GM23248 (cell line): ENCODE results near the gene C3orf62. TPM values are rescaled to one million over a fixed set of nuclear protein-coding genes. Genes with fewer than 3 reads are reported as not detected.

ENCODE experiments used
- DNase-seq: peaks from one replicate; pipeline ENCODE4 v3.0.0-alpha.2; 2015
- H2AFZ ChIP-seq: fragments of 200-600 bp; sonication (generic); 2 replicates; pipeline ENCODE4 v1.6.1; 2016; ENCODE audit warnings: antibody characterized with exemption
- H3F3A ChIP-seq: fragments of 200-600 bp; sonication (generic); 2 replicates; pipeline ENCODE4 v1.6.1; 2016; ENCODE audit warnings: mild to moderate bottlenecking, antibody characterized with exemption, mixed run types; ENCODE audit not compliant: insufficient read depth
- H3K27ac ChIP-seq: fragments of 200-600 bp; sonication (generic); 2 replicates; pipeline ENCODE4 v1.5.1; 2016; ENCODE audit warnings: mild to moderate bottlenecking
- H3K27me3 ChIP-seq: fragments of 200-600 bp; sonication (generic); replicated peaks from 2 replicates; pipeline ENCODE4 v1.6.1; 2016; ENCODE audit warnings: mild to moderate bottlenecking; ENCODE audit not compliant: insufficient read depth
- H3K36me3 ChIP-seq: fragments of 200-600 bp; sonication (generic); 2 replicates; pipeline ENCODE4 v1.6.1; 2016; ENCODE audit warnings: low read depth, mild to moderate bottlenecking
- H3K4me1 ChIP-seq: fragments of 200-600 bp; sonication (generic); 2 replicates; pipeline ENCODE4 v1.6.1; 2016; ENCODE audit warnings: mild to moderate bottlenecking; ENCODE audit not compliant: insufficient read depth
- H3K4me2 ChIP-seq: fragments of 200-600 bp; sonication (generic); one replicate; pipeline ENCODE4 v1.6.1; 2016; ENCODE audit warnings: mild to moderate bottlenecking; ENCODE audit not compliant: unreplicated experiment
- H3K4me3 ChIP-seq: fragments of 200-600 bp; sonication (generic); 2 replicates; pipeline ENCODE4 v1.5.1; 2016; ENCODE audit warnings: mild to moderate bottlenecking
- H3K79me2 ChIP-seq: fragments of 200-600 bp; sonication (generic); 2 replicates; pipeline ENCODE4 v1.6.1; 2016; ENCODE audit warnings: mild to moderate bottlenecking; ENCODE audit not compliant: insufficient read depth
- H3K9ac ChIP-seq: fragments of 200-600 bp; sonication (generic); 2 replicates; pipeline ENCODE4 v1.6.1; 2016; ENCODE audit warnings: mild to moderate bottlenecking
- H3K9me2 ChIP-seq: fragments of 200-600 bp; sonication (generic); 2 replicates; pipeline ENCODE4 v1.6.1; 2016; ENCODE audit warnings: mixed run types, mild to moderate bottlenecking, moderate library complexity; ENCODE audit not compliant: insufficient read depth
- H3K9me3 ChIP-seq: fragments of 200-600 bp; sonication (generic); one replicate; pipeline ENCODE4 v1.6.1; 2017; ENCODE audit warnings: low read depth
- H4K20me1 ChIP-seq: fragments of 200-600 bp; sonication (generic); 2 replicates; pipeline ENCODE4 v1.6.0; 2016; ENCODE audit not compliant: insufficient read depth
- EZH2 ChIP-seq: fragments of 200-600 bp; sonication (generic); IDR thresholded peaks from 2 replicates; pipeline ENCODE4 v1.6.1; 2018; ENCODE audit warnings: antibody characterized with exemption, mild to moderate bottlenecking; ENCODE audit not compliant: insufficient read depth, poor library complexity, severe bottlenecking
- EZH2phosphoT487 ChIP-seq: fragments of 200-600 bp; sonication (generic); IDR thresholded peaks from 2 replicates; pipeline ENCODE4 v1.6.1; 2018; ENCODE audit warnings: antibody characterized with exemption, moderate library complexity, mild to moderate bottlenecking, low read depth; ENCODE audit not compliant: insufficient read depth
- WGBS, 2 experiments: methylation state at CpG; one replicate each; pipeline ENCODE4 v1.1.6; 2015 to 2017; ENCODE audit warnings: low lambda C conversion rate in 2 of 2, low coverage in 1 of 2; ENCODE audit errors: missing lambda C conversion rate in 2 of 2; 5-methylcytosine and 5-hydroxymethylcytosine counted together
- in situ Hi-C: fragments of 300-500 bp; cut with MboI; formaldehyde crosslinking; loops from 2 replicates; pipeline ENCODE4 v1.15.0; 2020
- polyA plus RNA-seq: library from polyadenylated mRNA; unstranded; fragments of >200 nt; fragmentation: Nextera tagmentation; extraction: Ambion mirVana; gene quantifications from 2 replicates; pipeline ENCODE4 v1.2.1, GENCODE V29; 2016
- total RNA-seq: library from RNA; depleted of rRNA; stranded (reverse); fragments of >200 nt; shearing (Covaris generic); gene quantifications from 2 replicates; pipeline ENCODE4 v1.2.3, GENCODE V29; 2014

Gene C3orf62
- total and polyA plus RNA-seq, 2 experiments from 2014 or later: 1.5 to 2.9 TPM

- TF ChIP-seq EZH2phosphoT487 (no peak), EZH2 (no peak)
- peaks cover 37% of the 10 kb centered on the region for H3K36me3 ChIP-seq
- no peak overlapping the region for H2AFZ ChIP-seq
- H3K9me2 ChIP-seq: no peaks in the 10 kb centered on the region
- no peak overlapping the region for H3K4me3 ChIP-seq
- H4K20me1 ChIP-seq: no peaks in the 10 kb centered on the region
- H3K4me1 ChIP-seq: peaks cover 8% of the 10 kb centered on the region
- in situ Hi-C loops: no loop called here
- 84 to 91% methylated on average over 3 of the region's 3 CpGs for whole genome bisulfite sequencing, 2 experiments
- no peak overlapping the region for H3K4me2 ChIP-seq
- no peak overlapping the region for H3K27ac ChIP-seq
- no peaks in the 10 kb centered on the region for H3F3A ChIP-seq
- H3K27me3 ChIP-seq: no peaks in the 10 kb centered on the region
- no peaks in the 10 kb centered on the region for H3K9me3 ChIP-seq
- H3K9ac ChIP-seq: no peak overlapping the region
- DNase-seq: no peak
- H3K79me2 ChIP-seq: peaks cover 24% of the 10 kb centered on the region; the same call in 1 of the 2 replicates
Measured at GRCh38 chr3:49311283-49311682, 34.3 kb upstream of the C3orf62 start.

- TF ChIP-seq EZH2phosphoT487 (no peak), EZH2 (no peak)
- WGBS, 2 experiments: 64 to 79% methylated on average over 1 of the region's 1 CpG
Measured at GRCh38 chr3:49310677-49311076, 33.6 kb upstream of the C3orf62 start.

GRCh38 chr3:49305608-49306007 lies 28.6 kb upstream of the C3orf62 start:
- no peaks in the 10 kb centered on the region for H3K27me3 ChIP-seq
- no peak for DNase-seq
- in situ Hi-C loops: no loop called here
- peaks cover 51% of the 10 kb centered on the region for H3K36me3 ChIP-seq
- H3K79me2 ChIP-seq: peaks cover 8% of the 10 kb centered on the region; the same call in 1 of the 2 replicates
- no peaks in the 10 kb centered on the region for H4K20me1 ChIP-seq
- no peak overlapping the region for H3K27ac ChIP-seq
- H3K9me3 ChIP-seq: no peaks in the 10 kb centered on the region
- H3F3A ChIP-seq: no peaks in the 10 kb centered on the region
- no peak overlapping the region for H3K4me3 ChIP-seq
- H3K9ac ChIP-seq: no peak overlapping the region
- TF ChIP-seq EZH2 (no peak), EZH2phosphoT487 (no peak)
- no peaks in the 10 kb centered on the region for H3K9me2 ChIP-seq
- no peak overlapping the region for H3K4me2 ChIP-seq
- no peak overlapping the region for H2AFZ ChIP-seq
- 98 to 99% methylated on average over 5 of the region's 5 CpGs for WGBS, 2 experiments
- H3K4me1 ChIP-seq: no peaks in the 10 kb centered on the region

More at GRCh38 chr3:49310677-49311076, 33.6 kb upstream of the C3orf62 start:
- Histone ChIP-seq H3K36me3 (peaks cover 40% of the 10 kb centered on the region), H3F3A (no peaks in the 10 kb centered on the region), H3K9ac (no peak overlapping the region), H3K4me1 (peaks cover 8% of the 10 kb centered on the region), H4K20me1 (no peaks in the 10 kb centered on the region), H3K4me2 (no peak overlapping the region), H3K79me2 (peaks cover 24% of the 10 kb centered on the region; the same call in 1 of the 2 replicates), H3K9me3 (no peaks in the 10 kb centered on the region), H3K27me3 (no peaks in the 10 kb centered on the region), H2AFZ (no peak overlapping the region), H3K9me2 (no peaks in the 10 kb centered on the region), H3K4me3 (no peak overlapping the region), H3K27ac (no peak overlapping the region)
- in situ Hi-C loops: no loop called here
- DNase-seq: no peak

GRCh38 chr3:49302613-49303012 lies 25.6 kb upstream of the C3orf62 start:
- no peak for DNase-seq
- H3K9me2 ChIP-seq: no peaks in the 10 kb centered on the region
- peaks cover 50% of the 10 kb centered on the region for H3K36me3 ChIP-seq
- in situ Hi-C loops: no loop called here
- H2AFZ ChIP-seq: no peak overlapping the region
- H3K4me1 ChIP-seq: no peaks in the 10 kb centered on the region
- H3K4me2 ChIP-seq: no peak overlapping the region
- no peak overlapping the region for H3K27ac ChIP-seq
- TF ChIP-seq EZH2 (no peak), EZH2phosphoT487 (no peak)
- H3K9ac ChIP-seq: no peak overlapping the region
- H3K4me3 ChIP-seq: no peak overlapping the region
- no peaks in the 10 kb centered on the region; the same call in 1 of the 2 replicates for H3K79me2 ChIP-seq
- no peaks in the 10 kb centered on the region for H3K27me3 ChIP-seq
- no peaks in the 10 kb centered on the region for H4K20me1 ChIP-seq
- H3K9me3 ChIP-seq: no peaks in the 10 kb centered on the region
- WGBS, 2 experiments: 87 to 94% methylated on average over 1 of the region's 1 CpG
- no peaks in the 10 kb centered on the region for H3F3A ChIP-seq

- H3K9ac ChIP-seq: no peak overlapping the region
- TF ChIP-seq EZH2 (no peak), EZH2phosphoT487 (no peak)
- no peaks in the 10 kb centered on the region for H3K9me3 ChIP-seq
- no peak for DNase-seq
- H3K36me3 ChIP-seq: peaks cover 50% of the 10 kb centered on the region
- 97 to 100% methylated on average over 3 of the region's 3 CpGs for WGBS, 2 experiments
- in situ Hi-C loops: no loop called here
- no peak overlapping the region for H3K4me3 ChIP-seq
- H3K27me3 ChIP-seq: no peaks in the 10 kb centered on the region
- peaks cover 7% of the 10 kb centered on the region; the same call in 1 of the 2 replicates for H3F3A ChIP-seq
- H3K4me1 ChIP-seq: 0 out of 2 replicates have a peak, but pooled peaks cover 3% of the 10 kb centered on the region
- no peaks in the 10 kb centered on the region for H3K9me2 ChIP-seq
- H3K27ac ChIP-seq: no peak overlapping the region
- no peaks in the 10 kb centered on the region for H4K20me1 ChIP-seq
- no peak overlapping the region for H3K4me2 ChIP-seq
- no peaks in the 10 kb centered on the region; the same call in 1 of the 2 replicates for H3K79me2 ChIP-seq
- H2AFZ ChIP-seq: no peak overlapping the region
Measured at GRCh38 chr3:49300595-49300994, 23.6 kb upstream of the C3orf62 start.
